HCT116 (cell line): ENCODE results near the gene ATG2B. TPM values are rescaled to one million over a fixed set of nuclear protein-coding genes. Genes with fewer than 3 reads are reported as not detected.

Experiments used
- ATAC-seq: fragments of 200-7000 bp; cut with Tn5 transposase; 2 replicates; pipeline ENCODE4 v1.9.1; 2020; ENCODE audit warnings: mild to moderate bottlenecking, moderate library complexity
- BruUV-seq: library from RNA; stranded (reverse); fragments of 400-500 nt; replicated peaks from 2 replicates; lab custom pipeline; 2021; lab: Mats Ljungman, UMichigan
- CTCF ChIA-PET: fragments of 300-600 bp; sonication (Branson Sonifier 250); formaldehyde crosslinking; loops from one replicate; lab custom pipeline; 2021; ENCODE audit warnings: antibody characterized with exemption; lab: Charles Lee
- POLR2A ChIA-PET: fragments of 300-600, 350-600 bp; sonication (Branson Sonifier 250); formaldehyde crosslinking; loops from one replicate; lab custom pipeline; 2021; ENCODE audit warnings: antibody characterized with exemption; lab: Charles Lee
- RAD21 ChIA-PET, 2 experiments: fragments of 300-600 bp; sonication (Branson Sonifier 250); formaldehyde crosslinking; loops; one replicate each; lab custom pipeline; 2023; ENCODE audit warnings: low total read pairs in 2 of 2; ENCODE audit not compliant: uncharacterized antibody in 2 of 2, unreplicated experiment in 2 of 2, low non-redundant PET in 1 of 2; lab: Charles Lee
- DNase-seq: peaks from one replicate; pipeline ENCODE4 v3.0.0-alpha.2; 2010; ENCODE audit warnings: low read depth, low spot score
- H2AFZ ChIP-seq: fragments of 200-600 bp; shearing (Covaris generic), sonication (generic); 2 replicates; pipeline ENCODE4 v1.6.1; 2017; ENCODE audit warnings: low read depth, mixed run types, mixed read lengths, antibody characterized with exemption, low read length; ENCODE audit not compliant: poor library complexity, severe bottlenecking
- H3K27ac ChIP-seq: 2 replicates; pipeline ENCODE4 v1.5.1; 2012; ENCODE audit warnings: low read depth, low read length
- H3K27me3 ChIP-seq: fragments of 200-600 bp; sonication (generic); 2 replicates; pipeline ENCODE4 v1.6.1; 2016; ENCODE audit warnings: mixed run types, low read length, mixed read lengths; ENCODE audit not compliant: insufficient read depth
- H3K36me3 ChIP-seq, 2 experiments: fragments of 200-500 bp in 1 of 2; fragments of 200-600 bp in 1 of 2; sonication (Bioruptor generic) in 1 of 2; sonication (generic) in 1 of 2; 2 replicates each; pipeline versions ENCODE4 v1.5.1 to v1.6.1; 2014 to 2016; ENCODE audit warnings: low read length in 2 of 2, inconsistent platforms in 1 of 2, mixed read lengths in 1 of 2, mixed run types in 1 of 2; ENCODE audit not compliant: insufficient read depth in 2 of 2, control insufficient read depth in 1 of 2
- H3K4me1 ChIP-seq, 2 experiments: fragments of 200-600 bp in 1 of 2; sonication (generic) in 1 of 2; 2 replicates each; pipeline versions ENCODE4 v1.5.1 to v1.6.1; 2012 to 2017; ENCODE audit warnings: low read length in 2 of 2, inconsistent platforms in 1 of 2, mild to moderate bottlenecking in 1 of 2, mixed read lengths in 1 of 2, mixed run types in 1 of 2, moderate library complexity in 1 of 2; ENCODE audit not compliant: insufficient read depth in 2 of 2, control insufficient read depth in 1 of 2
- H3K4me2 ChIP-seq: fragments of 200-600 bp; sonication (generic); 2 replicates; pipeline ENCODE4 v1.6.1; 2017; ENCODE audit warnings: mixed run types, low read length, mixed read lengths
- H3K4me3 ChIP-seq, 2 experiments: fragments of 200-600 bp in 1 of 2; sonication (generic) in 1 of 2; replicated peaks in 1 of 2; 2 replicates each; pipeline ENCODE4 v1.5.1; 2011 to 2016; ENCODE audit warnings: low read length in 2 of 2, control low read depth in 1 of 2, low read depth in 1 of 2, mild to moderate bottlenecking in 1 of 2, mixed read lengths in 1 of 2, mixed run types in 1 of 2
- H3K79me2 ChIP-seq: fragments of 200-600 bp; sonication (generic); 2 replicates; pipeline ENCODE4 v1.6.1; 2017; ENCODE audit warnings: mild to moderate bottlenecking, mixed run types, low read length, moderate library complexity, mixed read lengths; ENCODE audit not compliant: insufficient read depth
- H3K9ac ChIP-seq: fragments of 200-600 bp; sonication (generic); 2 replicates; pipeline ENCODE4 v1.6.1; 2016; ENCODE audit warnings: low read length, mixed read lengths
- H3K9me2 ChIP-seq: fragments of 200-600 bp; sonication (generic), shearing (Covaris generic); 2 replicates; pipeline ENCODE4 v1.6.1; 2017; ENCODE audit warnings: mixed run types, mild to moderate bottlenecking, moderate library complexity; ENCODE audit not compliant: insufficient read depth
- H3K9me3 ChIP-seq, 2 experiments: fragments of 200-500 bp in 1 of 2; fragments of 200-600 bp in 1 of 2; sonication (Bioruptor generic) in 1 of 2; sonication (generic) in 1 of 2; 2 replicates each; pipeline ENCODE4 v1.6.1; 2014 to 2017; ENCODE audit warnings: low read length in 2 of 2, mixed read lengths in 2 of 2, inconsistent platforms in 1 of 2, low read depth in 1 of 2, mild to moderate bottlenecking in 1 of 2, mixed run types in 1 of 2, moderate library complexity in 1 of 2; ENCODE audit not compliant: control insufficient read depth in 1 of 2, insufficient read depth in 1 of 2
- H4K20me1 ChIP-seq: fragments of 200-600 bp; sonication (generic), shearing (Covaris generic); 2 replicates; pipeline ENCODE4 v1.6.1; 2017; ENCODE audit warnings: mixed run types, mild to moderate bottlenecking, moderate library complexity; ENCODE audit not compliant: insufficient read depth
- CEBPB ChIP-seq: IDR thresholded peaks from 2 replicates; pipeline ENCODE4 v1.6.1; 2012; ENCODE audit warnings: low read depth
- ELF1 ChIP-seq: IDR thresholded peaks from 2 replicates; pipeline ENCODE4 v1.6.1; 2012; ENCODE audit warnings: low read depth, borderline replicate concordance
- EZH2 ChIP-seq: fragments of 200-600 bp; sonication (generic); IDR thresholded peaks from 2 replicates; pipeline ENCODE4 v1.6.1; 2017; ENCODE audit warnings: antibody characterized with exemption, mixed run types
- EZH2phosphoT487 ChIP-seq: fragments of 200-600 bp; IDR thresholded peaks from 2 replicates; pipeline ENCODE4 v1.6.1; 2018; ENCODE audit warnings: antibody characterized with exemption, borderline replicate concordance
- SIN3A ChIP-seq: IDR thresholded peaks from 2 replicates; pipeline ENCODE4 v1.6.1; 2012; ENCODE audit warnings: low read depth
- SP1 ChIP-seq: IDR thresholded peaks from 2 replicates; pipeline ENCODE4 v1.6.1; 2012; ENCODE audit warnings: low read depth
- SRF ChIP-seq: IDR thresholded peaks from 2 replicates; pipeline ENCODE4 v1.6.1; 2012; ENCODE audit warnings: low read depth
- TCF7L2 ChIP-seq: IDR thresholded peaks from 2 replicates; pipeline ENCODE4 v1.7.0; 2011; ENCODE audit warnings: borderline replicate concordance, inconsistent platforms; ENCODE audit not compliant: insufficient read depth, insufficient read length; ENCODE audit errors: extremely low read depth
- YY1 ChIP-seq: IDR thresholded peaks from 2 replicates; pipeline ENCODE4 v1.6.1; 2011; ENCODE audit warnings: low read length, low read depth, moderate library complexity, mild to moderate bottlenecking; ENCODE audit not compliant: insufficient replicate concordance; ENCODE audit errors: extremely low read depth
- intact Hi-C: fragments of 100-400 bp; cut with micrococcal nuclease; formaldehyde crosslinking; loops from 2 replicates; pipeline ENCODE4 v1.10.0; 2022
- total RNA-seq: library from RNA; stranded (reverse); gene quantifications from one replicate; pipeline ENCODE4 v1.2.1, GENCODE V29; 2021; ENCODE audit not compliant: unreplicated experiment
- TF ChIP-seq, protein P1 (sequence below): IDR thresholded peaks from 2 replicates; pipeline ENCODE4 v1.6.1; 2012; ENCODE audit warnings: low read depth
- TF ChIP-seq, protein P2 (sequence below): IDR thresholded peaks from 2 replicates; pipeline ENCODE4 v1.6.1; 2012
- TF ChIP-seq, protein P3 (sequence below): IDR thresholded peaks from 2 replicates; pipeline ENCODE4 v1.6.1; 2011; ENCODE audit warnings: mild to moderate bottlenecking, low read length, moderate library complexity; ENCODE audit not compliant: insufficient replicate concordance; ENCODE audit errors: extremely low read depth

Gene ATG2B
- total RNA-seq, 1 experiment from 2014 or later: 6.4 TPM

DNA sequence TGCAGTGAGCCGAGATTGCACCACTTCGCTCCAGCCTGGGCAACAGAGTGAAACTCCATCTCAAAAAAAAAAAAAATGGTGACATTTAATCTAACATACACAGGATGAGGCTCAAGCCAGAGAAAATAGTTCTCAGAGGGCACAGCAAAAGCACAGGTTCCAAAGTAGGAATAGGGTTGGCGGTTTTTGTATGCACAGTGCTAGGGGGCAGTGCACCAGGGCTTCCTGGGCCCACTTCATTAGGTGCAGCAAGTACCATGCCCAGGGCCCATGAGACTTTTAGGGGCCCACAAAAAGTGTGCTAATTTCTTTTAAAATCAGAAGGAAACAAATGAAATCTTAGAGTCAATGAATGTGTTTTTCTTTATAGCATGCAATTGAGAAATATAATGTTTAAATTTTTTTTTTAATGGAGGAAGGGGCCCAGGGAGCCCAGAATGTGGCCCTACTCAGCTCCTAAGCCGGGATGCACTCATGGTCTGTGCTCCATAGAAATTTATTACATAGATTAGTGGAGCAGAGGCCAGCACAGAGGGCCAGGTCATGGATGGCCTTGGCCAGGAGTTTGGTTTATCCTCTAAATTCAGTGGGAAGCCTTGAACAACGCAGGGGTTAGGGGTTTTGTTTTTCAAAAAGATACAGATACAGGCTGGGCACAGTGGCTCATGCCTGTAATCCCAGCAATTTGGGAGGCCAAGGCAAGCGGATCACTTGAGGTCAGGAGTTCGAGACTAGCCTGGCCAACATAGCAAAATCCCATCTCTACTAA lies 31.1 kb upstream of the ATG2B start:
- H4K20me1 ChIP-seq: no peaks in the 10 kb centered on the region
- H3K79me2 ChIP-seq: no peaks in the 10 kb centered on the region
- no peaks in the 10 kb centered on the region for H3K36me3 ChIP-seq
- no peak for DNase-seq
- no peak overlapping the region for H3K4me3 ChIP-seq
- H2AFZ ChIP-seq: no peak overlapping the region
- RAD21 ChIA-PET: no interaction called here
- H3K27ac ChIP-seq: no peak overlapping the region
- H3K4me1 ChIP-seq: peaks cover 7 to 22% of the 10 kb centered on the region in 2 experiments; a peak in 3 of 4 replicates
- H3K9me3 ChIP-seq: no peaks in the 10 kb centered on the region
- POLR2A ChIA-PET: no interaction called here
- CTCF ChIA-PET: no interaction called here
- intact Hi-C loops: no loop called here
- no peak overlapping the region for H3K4me2 ChIP-seq
- no TSS peak for BruUV-seq
- ATAC-seq: no peak
- TF ChIP-seq EZH2phosphoT487 (no peak), ELF1 (no peak), YY1 (no peak), CEBPB (no peak), TCF7L2 (no peak)
- no peaks in the 10 kb centered on the region for H3K9me2 ChIP-seq
- H3K9ac ChIP-seq: no peak overlapping the region
- no peaks in the 10 kb centered on the region for H3K27me3 ChIP-seq

DNA sequence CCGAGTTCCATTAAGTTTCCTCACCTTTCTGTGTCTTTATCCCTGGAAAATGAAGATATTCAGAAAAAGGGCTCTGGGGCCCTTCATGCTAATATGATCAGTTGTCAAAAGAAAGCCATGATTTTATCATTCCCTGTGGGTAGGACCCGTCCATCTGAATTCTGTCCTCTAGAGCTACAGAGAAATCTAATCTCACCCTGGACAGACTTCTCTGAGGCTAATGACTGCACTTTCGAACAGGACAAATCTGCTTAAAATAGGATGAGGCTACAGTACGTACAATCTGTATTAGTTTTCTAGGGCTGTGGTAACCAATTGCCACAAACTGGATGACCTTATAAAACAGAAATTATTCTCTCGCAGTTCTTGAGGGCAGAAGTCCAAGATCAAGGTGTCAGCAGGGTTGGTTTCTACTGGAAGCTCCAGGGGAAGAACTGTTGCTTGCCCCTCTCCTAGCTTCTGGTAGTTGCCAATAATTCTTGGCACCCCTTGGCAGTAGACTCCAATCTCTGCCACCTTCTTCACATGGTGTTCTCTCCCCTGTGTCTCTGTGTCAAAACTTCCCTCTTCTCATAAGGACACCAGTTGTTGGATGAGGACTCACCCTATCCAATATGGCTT lies 30.0 kb upstream of the ATG2B start:
- H3K4me1 ChIP-seq: peaks cover 7 to 22% of the 10 kb centered on the region in 2 experiments; a peak in 3 of 4 replicates
- peak overlapping the region; percentile 75; the same call in 1 of the 2 replicates for H3K9ac ChIP-seq
- no peaks in the 10 kb centered on the region for H3K27me3 ChIP-seq
- H2AFZ ChIP-seq: peak overlapping the region; percentile 38
- no peaks in the 10 kb centered on the region for H4K20me1 ChIP-seq
- no peaks in the 10 kb centered on the region for H3K9me3 ChIP-seq
- H3K4me2 ChIP-seq: peak overlapping the region; percentile 100
- RAD21 ChIA-PET: no interaction called here
- H3K4me3 ChIP-seq: peak overlapping the region; percentile 79 to 97; a peak in 3 of 4 replicates
- no peak for DNase-seq
- CTCF ChIA-PET: no interaction called here
- intact Hi-C loops: no loop called here
- no TSS peak for BruUV-seq
- no peaks in the 10 kb centered on the region for H3K9me2 ChIP-seq
- POLR2A ChIA-PET: no interaction called here
- H3K36me3 ChIP-seq: no peaks in the 10 kb centered on the region
- H3K27ac ChIP-seq: no peak overlapping the region
- H3K79me2 ChIP-seq: no peaks in the 10 kb centered on the region
- no peak for ATAC-seq
- TF ChIP-seq EZH2: no peak
- no peak for TF ChIP-seq ELF1
- TF ChIP-seq, protein P1, sequence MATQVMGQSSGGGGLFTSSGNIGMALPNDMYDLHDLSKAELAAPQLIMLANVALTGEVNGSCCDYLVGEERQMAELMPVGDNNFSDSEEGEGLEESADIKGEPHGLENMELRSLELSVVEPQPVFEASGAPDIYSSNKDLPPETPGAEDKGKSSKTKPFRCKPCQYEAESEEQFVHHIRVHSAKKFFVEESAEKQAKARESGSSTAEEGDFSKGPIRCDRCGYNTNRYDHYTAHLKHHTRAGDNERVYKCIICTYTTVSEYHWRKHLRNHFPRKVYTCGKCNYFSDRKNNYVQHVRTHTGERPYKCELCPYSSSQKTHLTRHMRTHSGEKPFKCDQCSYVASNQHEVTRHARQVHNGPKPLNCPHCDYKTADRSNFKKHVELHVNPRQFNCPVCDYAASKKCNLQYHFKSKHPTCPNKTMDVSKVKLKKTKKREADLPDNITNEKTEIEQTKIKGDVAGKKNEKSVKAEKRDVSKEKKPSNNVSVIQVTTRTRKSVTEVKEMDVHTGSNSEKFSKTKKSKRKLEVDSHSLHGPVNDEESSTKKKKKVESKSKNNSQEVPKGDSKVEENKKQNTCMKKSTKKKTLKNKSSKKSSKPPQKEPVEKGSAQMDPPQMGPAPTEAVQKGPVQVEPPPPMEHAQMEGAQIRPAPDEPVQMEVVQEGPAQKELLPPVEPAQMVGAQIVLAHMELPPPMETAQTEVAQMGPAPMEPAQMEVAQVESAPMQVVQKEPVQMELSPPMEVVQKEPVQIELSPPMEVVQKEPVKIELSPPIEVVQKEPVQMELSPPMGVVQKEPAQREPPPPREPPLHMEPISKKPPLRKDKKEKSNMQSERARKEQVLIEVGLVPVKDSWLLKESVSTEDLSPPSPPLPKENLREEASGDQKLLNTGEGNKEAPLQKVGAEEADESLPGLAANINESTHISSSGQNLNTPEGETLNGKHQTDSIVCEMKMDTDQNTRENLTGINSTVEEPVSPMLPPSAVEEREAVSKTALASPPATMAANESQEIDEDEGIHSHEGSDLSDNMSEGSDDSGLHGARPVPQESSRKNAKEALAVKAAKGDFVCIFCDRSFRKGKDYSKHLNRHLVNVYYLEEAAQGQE: no peak
- TF ChIP-seq SRF: no peak
- TF ChIP-seq SP1: no peak
- TF ChIP-seq, protein P2, sequence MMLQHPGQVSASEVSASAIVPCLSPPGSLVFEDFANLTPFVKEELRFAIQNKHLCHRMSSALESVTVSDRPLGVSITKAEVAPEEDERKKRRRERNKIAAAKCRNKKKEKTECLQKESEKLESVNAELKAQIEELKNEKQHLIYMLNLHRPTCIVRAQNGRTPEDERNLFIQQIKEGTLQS: no peak
- no peak for TF ChIP-seq CEBPB
- TF ChIP-seq, protein P3, sequence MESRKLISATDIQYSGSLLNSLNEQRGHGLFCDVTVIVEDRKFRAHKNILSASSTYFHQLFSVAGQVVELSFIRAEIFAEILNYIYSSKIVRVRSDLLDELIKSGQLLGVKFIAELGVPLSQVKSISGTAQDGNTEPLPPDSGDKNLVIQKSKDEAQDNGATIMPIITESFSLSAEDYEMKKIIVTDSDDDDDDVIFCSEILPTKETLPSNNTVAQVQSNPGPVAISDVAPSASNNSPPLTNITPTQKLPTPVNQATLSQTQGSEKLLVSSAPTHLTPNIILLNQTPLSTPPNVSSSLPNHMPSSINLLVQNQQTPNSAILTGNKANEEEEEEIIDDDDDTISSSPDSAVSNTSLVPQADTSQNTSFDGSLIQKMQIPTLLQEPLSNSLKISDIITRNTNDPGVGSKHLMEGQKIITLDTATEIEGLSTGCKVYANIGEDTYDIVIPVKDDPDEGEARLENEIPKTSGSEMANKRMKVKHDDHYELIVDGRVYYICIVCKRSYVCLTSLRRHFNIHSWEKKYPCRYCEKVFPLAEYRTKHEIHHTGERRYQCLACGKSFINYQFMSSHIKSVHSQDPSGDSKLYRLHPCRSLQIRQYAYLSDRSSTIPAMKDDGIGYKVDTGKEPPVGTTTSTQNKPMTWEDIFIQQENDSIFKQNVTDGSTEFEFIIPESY: no peak
- no peak for TF ChIP-seq SIN3A
